ENCODE measurements around the gene MLST8. TPM values are rescaled to one million over a fixed set of nuclear protein-coding genes. Genes with fewer than 3 reads are reported as not detected.

The MLST8 gene
- total RNA-seq, 1 donor: 30.8 TPM

DNA sequence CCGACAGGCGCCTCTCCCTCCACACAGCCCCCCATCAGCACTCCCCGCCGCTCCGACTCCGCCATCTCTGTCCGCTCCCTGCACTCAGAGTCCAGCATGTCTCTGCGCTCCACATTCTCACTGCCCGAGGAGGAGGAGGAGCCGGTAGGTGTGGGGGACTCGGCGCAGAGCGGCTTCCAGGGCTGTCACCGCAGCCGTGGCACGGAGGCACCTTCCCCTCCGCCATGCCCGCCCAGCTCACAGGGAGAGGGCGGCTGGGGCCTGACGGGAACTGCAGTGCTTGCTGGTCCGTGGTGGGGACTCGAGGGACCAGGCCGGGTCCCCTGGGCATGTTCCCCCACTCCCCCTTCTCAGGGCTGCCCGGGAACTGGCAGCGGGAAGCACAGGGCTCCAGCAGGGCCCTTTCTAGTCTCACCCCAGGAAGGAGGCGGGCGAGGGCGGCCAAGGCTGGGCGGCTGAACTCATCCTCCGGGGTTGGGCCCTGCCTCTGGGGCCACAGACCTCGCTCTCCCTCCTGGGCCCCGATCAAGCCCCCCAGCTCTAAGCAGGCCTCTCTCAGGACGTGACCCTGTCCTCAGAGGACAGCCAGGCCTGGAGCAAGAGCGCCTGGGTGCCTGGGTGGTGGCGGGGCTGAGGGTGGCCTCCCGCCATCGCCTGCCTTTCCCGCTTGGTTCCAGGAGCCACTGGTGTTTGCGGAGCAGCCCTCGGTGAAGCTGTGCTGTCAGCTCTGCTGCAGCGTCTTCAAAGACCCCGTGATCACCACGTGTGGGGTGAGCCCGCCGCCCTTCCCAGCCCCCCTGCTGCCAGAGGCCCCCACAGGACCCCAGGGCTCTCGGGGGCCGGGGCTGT is 34.4 kb upstream of the MLST8 start:
- H4K20me1 ChIP-seq (ENCODE audit: insufficient read depth, low read length): peaks cover 21% of the 10 kb centered on the region
- H3K4me3 ChIP-seq (ENCODE audit: insufficient read depth, low read length): no peak overlapping the region
- DNase-seq (ENCODE audit: insufficient read length, low spot score, missing footprints): no peak
- peaks cover 26% of the 10 kb centered on the region for H3K79me2 ChIP-seq (ENCODE audit: insufficient read depth, low read length)
- H3K4me2 ChIP-seq (ENCODE audit: insufficient read depth, low read length): no peak overlapping the region
- no peaks in the 10 kb centered on the region for H3K4me1 ChIP-seq (ENCODE audit: insufficient read depth, low read length)
- TF ChIP-seq, protein P1, sequence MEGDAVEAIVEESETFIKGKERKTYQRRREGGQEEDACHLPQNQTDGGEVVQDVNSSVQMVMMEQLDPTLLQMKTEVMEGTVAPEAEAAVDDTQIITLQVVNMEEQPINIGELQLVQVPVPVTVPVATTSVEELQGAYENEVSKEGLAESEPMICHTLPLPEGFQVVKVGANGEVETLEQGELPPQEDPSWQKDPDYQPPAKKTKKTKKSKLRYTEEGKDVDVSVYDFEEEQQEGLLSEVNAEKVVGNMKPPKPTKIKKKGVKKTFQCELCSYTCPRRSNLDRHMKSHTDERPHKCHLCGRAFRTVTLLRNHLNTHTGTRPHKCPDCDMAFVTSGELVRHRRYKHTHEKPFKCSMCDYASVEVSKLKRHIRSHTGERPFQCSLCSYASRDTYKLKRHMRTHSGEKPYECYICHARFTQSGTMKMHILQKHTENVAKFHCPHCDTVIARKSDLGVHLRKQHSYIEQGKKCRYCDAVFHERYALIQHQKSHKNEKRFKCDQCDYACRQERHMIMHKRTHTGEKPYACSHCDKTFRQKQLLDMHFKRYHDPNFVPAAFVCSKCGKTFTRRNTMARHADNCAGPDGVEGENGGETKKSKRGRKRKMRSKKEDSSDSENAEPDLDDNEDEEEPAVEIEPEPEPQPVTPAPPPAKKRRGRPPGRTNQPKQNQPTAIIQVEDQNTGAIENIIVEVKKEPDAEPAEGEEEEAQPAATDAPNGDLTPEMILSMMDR (IDR thresholded peaks at IDR 0.05; ENCODE audit: extremely low read depth, low read depth, low read length): no peak
- no peaks in the 10 kb centered on the region for H3K9me3 ChIP-seq (ENCODE audit: low read depth, low read length)
- no peak overlapping the region for H2AFZ ChIP-seq (ENCODE audit: low read length)
- H3K27ac ChIP-seq (ENCODE audit: low read depth, low read length): no peak overlapping the region
- H3K27me3 ChIP-seq (ENCODE audit: insufficient read depth, low read length): no peaks in the 10 kb centered on the region
- peaks cover 37% of the 10 kb centered on the region for H3K36me3 ChIP-seq (ENCODE audit: insufficient read depth, low read length)

DNA sequence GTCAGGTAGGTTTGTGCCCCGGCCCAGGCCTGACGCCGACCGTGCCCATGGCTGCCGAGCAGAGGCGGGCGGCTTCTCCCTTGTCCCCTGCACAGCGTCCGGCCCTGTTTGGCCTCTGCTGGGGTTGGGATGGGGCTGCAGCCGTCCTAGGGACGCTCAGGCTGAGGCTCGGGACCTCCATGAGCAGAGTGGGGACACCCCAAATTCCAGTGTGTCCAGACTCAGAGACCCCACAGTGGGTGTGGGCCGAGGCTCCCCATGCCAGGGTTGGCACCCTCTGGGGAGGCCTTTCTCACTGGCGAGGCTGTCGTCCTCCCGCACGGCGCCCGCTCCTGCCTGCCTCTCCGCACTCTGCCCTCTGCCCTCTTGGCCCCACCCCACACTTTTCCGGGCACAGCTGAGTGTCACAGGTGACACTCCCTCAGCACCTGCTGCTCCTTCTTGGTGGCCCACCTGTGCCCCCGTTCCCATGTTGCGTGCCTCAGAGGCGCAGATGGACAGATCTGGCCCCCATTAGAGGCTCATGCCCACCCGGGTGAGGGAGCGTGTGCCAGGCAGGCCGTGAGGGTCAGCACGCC is 33.6 kb upstream of the MLST8 start:
- Histone ChIP-seq H3K4me3 (ENCODE audit: insufficient read depth, low read length) (no peak overlapping the region), H4K20me1 (ENCODE audit: insufficient read depth, low read length) (peaks cover 14% of the 10 kb centered on the region), H3K9me3 (ENCODE audit: low read depth, low read length) (no peaks in the 10 kb centered on the region), H3K79me2 (ENCODE audit: insufficient read depth, low read length) (peaks cover 17% of the 10 kb centered on the region), H3K4me2 (ENCODE audit: insufficient read depth, low read length) (no peak overlapping the region), H3K4me1 (ENCODE audit: insufficient read depth, low read length) (no peaks in the 10 kb centered on the region), H3K27me3 (ENCODE audit: insufficient read depth, low read length) (no peaks in the 10 kb centered on the region), H2AFZ (ENCODE audit: low read length) (no peak overlapping the region), H3K27ac (ENCODE audit: low read depth, low read length) (no peak overlapping the region), H3K36me3 (ENCODE audit: insufficient read depth, low read length) (peaks cover 39% of the 10 kb centered on the region)
- TF ChIP-seq, protein P1 (IDR thresholded peaks at IDR 0.05; ENCODE audit: extremely low read depth, low read depth, low read length): no peak
- no peak for DNase-seq (ENCODE audit: insufficient read length, low spot score, missing footprints)

DNA sequence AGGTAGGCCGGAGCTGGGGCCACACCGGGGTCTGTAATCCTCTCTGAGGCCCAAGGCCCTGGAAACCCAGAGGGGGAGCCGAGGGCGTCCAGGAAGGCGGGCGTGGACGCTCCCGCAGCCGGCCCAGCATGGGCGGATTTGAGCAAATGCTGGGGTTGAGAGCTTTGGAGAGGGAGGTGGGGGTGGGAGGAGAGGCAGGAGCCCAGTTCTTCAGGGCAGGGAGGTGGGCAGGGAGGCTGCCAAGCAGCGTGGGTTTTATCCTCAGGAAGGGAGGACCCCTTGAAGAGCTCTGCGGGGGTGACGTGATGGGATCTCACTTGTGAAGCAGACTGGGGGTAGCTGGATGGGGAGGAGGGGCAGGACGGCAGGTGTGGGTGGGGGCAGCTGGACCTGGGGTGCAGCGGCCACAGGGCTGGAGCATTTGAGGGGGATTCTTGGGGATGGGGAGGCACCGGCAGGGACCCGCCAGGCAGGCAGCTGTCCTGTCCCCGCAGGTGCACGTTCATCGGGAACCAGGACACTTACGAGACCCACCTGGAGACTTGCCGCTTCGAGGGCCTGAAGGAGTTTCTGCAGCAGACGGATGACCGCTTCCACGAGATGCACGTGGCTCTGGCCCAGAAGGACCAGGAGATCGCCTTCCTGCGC is 32.4 kb upstream of the MLST8 start:
- DNase-seq (ENCODE audit: insufficient read length, low spot score, missing footprints): no peak

More for the DNA sequence above, 32.4 kb upstream of the MLST8 start:
- TF ChIP-seq, protein P1 (IDR thresholded peaks at IDR 0.05; ENCODE audit: extremely low read depth, low read depth, low read length): no peak
- H3K4me1 ChIP-seq (ENCODE audit: insufficient read depth, low read length): no peaks in the 10 kb centered on the region
- no peak overlapping the region for H2AFZ ChIP-seq (ENCODE audit: low read length)
- H3K4me2 ChIP-seq (ENCODE audit: insufficient read depth, low read length): no peak overlapping the region
- H3K79me2 ChIP-seq (ENCODE audit: insufficient read depth, low read length): peaks cover 6% of the 10 kb centered on the region
- H4K20me1 ChIP-seq (ENCODE audit: insufficient read depth, low read length): peaks cover 11% of the 10 kb centered on the region
- peaks cover 47% of the 10 kb centered on the region for H3K36me3 ChIP-seq (ENCODE audit: insufficient read depth, low read length)
- H3K9me3 ChIP-seq (ENCODE audit: low read depth, low read length): no peaks in the 10 kb centered on the region
- H3K27ac ChIP-seq (ENCODE audit: low read depth, low read length): no peak overlapping the region
- no peaks in the 10 kb centered on the region for H3K27me3 ChIP-seq (ENCODE audit: insufficient read depth, low read length)
- H3K4me3 ChIP-seq (ENCODE audit: insufficient read depth, low read length): no peak overlapping the region

All from osteoblast (primary cell).